K562 (cell line): Measurements from ENCODE around the gene ALG8. TPM values are rescaled to one million over a fixed set of nuclear protein-coding genes. Genes with fewer than 3 reads are reported as not detected.

Source experiments
- ATF7 ChIP-seq: fragments of 450-650 bp; IDR thresholded peaks from 2 replicates; pipeline ENCODE4 v1.7.1; 2014; ENCODE audit warnings: mild to moderate bottlenecking, moderate library complexity
- BCL6 ChIP-seq: fragments of 250-450 bp; sonication (Bioruptor Pico); IDR thresholded peaks from 2 replicates; pipeline ENCODE4 v1.4.0; 2020
- DEAF1 ChIP-seq: fragments of 450-650 bp; formaldehyde crosslinking; IDR thresholded peaks from 2 replicates; pipeline ENCODE4 v1.4.0; 2020; ENCODE audit warnings: mild to moderate bottlenecking, moderate library complexity
- GTF2B ChIP-seq: IDR thresholded peaks from 2 replicates; pipeline ENCODE4 v1.6.1; 2011; ENCODE audit not compliant: insufficient read length; ENCODE audit errors: extremely low read depth
- HDAC3 ChIP-seq: fragments of 450-650 bp; IDR thresholded peaks from 2 replicates; pipeline ENCODE4 v1.6.1; 2018; ENCODE audit warnings: borderline replicate concordance, mild to moderate bottlenecking, moderate library complexity; ENCODE audit not compliant: partially characterized antibody
- HDGF ChIP-seq: fragments of 450-650 bp; IDR thresholded peaks from 2 replicates; pipeline ENCODE4 v1.6.1; 2016
- HNRNPH1 ChIP-seq: fragments of 200-400 bp; formaldehyde crosslinking; optimal IDR thresholded peaks from 2 replicates; pipeline ENCODE3; 2017; ENCODE audit warnings: low read depth, mild to moderate bottlenecking, low read length, moderate library complexity
- MBD2 ChIP-seq: sonication (generic); IDR thresholded peaks from 2 replicates; pipeline ENCODE4 v1.6.1; 2016; ENCODE audit warnings: low read depth, borderline replicate concordance
- MEF2D ChIP-seq: conservative IDR thresholded peaks from 2 replicates; pipeline ENCODE4 v1.6.1; 2016; ENCODE audit warnings: low read depth, missing genetic modification characterization, missing compliant biosample characterization
- MTA3 ChIP-seq: fragments of 450-650 bp; formaldehyde crosslinking; IDR thresholded peaks from 2 replicates; pipeline ENCODE4 v1.6.1; 2017; ENCODE audit warnings: mild to moderate bottlenecking, borderline replicate concordance
- NFIC ChIP-seq: fragments of 450-650 bp; IDR thresholded peaks from 2 replicates; pipeline ENCODE4 v1.6.1; 2017; ENCODE audit warnings: mild to moderate bottlenecking, inconsistent platforms
- POLR3A ChIP-seq: IDR thresholded peaks from 2 replicates; pipeline ENCODE4 v1.6.1; 2011; ENCODE audit warnings: borderline replicate concordance, mild to moderate bottlenecking, moderate library complexity; ENCODE audit not compliant: insufficient read length, insufficient read depth; ENCODE audit errors: extremely low read depth
- SRF ChIP-seq, 2 experiments: fragments of 250-450, 450-650 bp in 1 of 2; sonication (Bioruptor Pico) in 1 of 2; sonication (generic) in 1 of 2; formaldehyde crosslinking; IDR thresholded peaks; 2 replicates each; pipeline versions ENCODE4 v1.5.0 to v1.5.1; 2020 to 2022; ENCODE audit warnings: mild to moderate bottlenecking in 1 of 2, missing genetic modification reagents in 1 of 2
- THAP12 ChIP-seq: fragments of 250-450 bp; sonication (Bioruptor Pico); IDR thresholded peaks from 2 replicates; pipeline ENCODE4 v1.9.0; 2021; ENCODE audit warnings: mild to moderate bottlenecking, inconsistent platforms
- THRAP3 ChIP-seq: fragments of 450-650 bp; IDR thresholded peaks from 2 replicates; pipeline ENCODE4 v1.6.1; 2016; ENCODE audit warnings: mild to moderate bottlenecking, inconsistent platforms, borderline replicate concordance
- TRIM24 ChIP-seq, 2 experiments: fragments of 450-650 bp; IDR thresholded peaks; 2 replicates each; pipeline ENCODE4 v1.6.1; 2016
- ZBTB12 ChIP-seq: fragments of 250-450 bp; sonication (Bioruptor Pico); IDR thresholded peaks from 2 replicates; pipeline ENCODE4 v1.4.0; 2020
- ZBTB17 ChIP-seq: fragments of 450-650 bp; formaldehyde crosslinking; IDR thresholded peaks from 2 replicates; pipeline ENCODE4 v1.4.0; 2020; ENCODE audit warnings: mild to moderate bottlenecking
- ZFP36 ChIP-seq: fragments of 150-350 bp; IDR thresholded peaks from 2 replicates; pipeline ENCODE4 v1.6.1; 2018; ENCODE audit warnings: low read length, low read depth; ENCODE audit not compliant: partially characterized antibody
- ZNF512 ChIP-seq: IDR thresholded peaks from 2 replicates; pipeline ENCODE4 v1.6.1; 2016; ENCODE audit warnings: missing genetic modification characterization, missing compliant biosample characterization
- ZNF57 ChIP-seq: fragments of 450-650 bp; formaldehyde crosslinking; IDR thresholded peaks from 2 replicates; pipeline ENCODE4 v1.4.0; 2020; ENCODE audit warnings: mild to moderate bottlenecking, moderate library complexity
- ZNF766 ChIP-seq: fragments of 200-800 bp; sonication (Bioruptor generic); conservative IDR thresholded peaks from 2 replicates; pipeline ENCODE4 v1.6.1; 2016; ENCODE audit warnings: missing genetic modification characterization, missing compliant biosample characterization
- polyA plus RNA-seq, 8 experiments: library from polyadenylated mRNA; depleted of rRNA in 4 of 8; stranded (reverse) in 5 of 8; unstranded in 3 of 8; fragments of >200 nt; fragmentation: Nextera tagmentation in 2 of 8; fragmentation: Illumina TruSeq in 1 of 8; extraction: Ambion mirVana in 2 of 8; extraction: Trizol in 1 of 8; gene quantifications; 2 replicates each; pipeline versions ENCODE4 v1.2.1 to v1.2.3, GENCODE V29; 2011 to 2014; ENCODE audit warnings: inconsistent platforms in 1 of 8, missing spikeins in 1 of 8
- total RNA-seq, 7 experiments: library from RNA; depleted of rRNA in 6 of 7; stranded (reverse); fragments of >200 nt in 6 of 7; fragmentation: Illumina TruSeq in 2 of 7; extraction: Trizol in 2 of 7; gene quantifications; 2 replicates each; pipeline versions ENCODE4 v1.2.1 to v1.2.3, GENCODE V29; 2011 to 2021; ENCODE audit warnings: low replicate concordance in 1 of 7

ALG8 gene
- total and polyA plus RNA-seq, 9 of the 15 experiments (the other 6 are each of a cell fraction or from before 2014, with no cell fraction given): 59.3 to 189 (median 106) TPM

GRCh38 chr11:78082146-78082545, 57.3 kb downstream of the ALG8 start (continued):
- no peak for TF ChIP-seq HDAC3
- no peak for TF ChIP-seq HNRNPH1
- no peak for TF ChIP-seq MBD2
- TF ChIP-seq POLR3A: no peak
- no peak for TF ChIP-seq NFIC
- no peak for TF ChIP-seq MTA3
- no peak for TF ChIP-seq ZNF57 (CRISPR knock-in tag)
- no peak for TF ChIP-seq ZNF512 (tag)
- no peak for TF ChIP-seq MEF2D (tag)
- no peak for TF ChIP-seq DEAF1 (CRISPR knock-in tag)
- TF ChIP-seq ATF7: no peak
- TF ChIP-seq THRAP3: 0 out of 2 replicates have a peak, but pooled peaks have one; percentile 10
- no peak for TF ChIP-seq ZNF766 (CRISPR knock-in tag)
- TF ChIP-seq THAP12 (CRISPR knock-in tag): no peak
- no peak for TF ChIP-seq SRF (CRISPR knock-in tag; IDR thresholded peaks at IDR 0.05)
- TF ChIP-seq ZBTB12 (CRISPR knock-in tag): no peak
- no peak for TF ChIP-seq BCL6 (CRISPR knock-in tag)
- no peak for TF ChIP-seq TRIM24 (IDR thresholded peaks at IDR 0.05)
- TF ChIP-seq GTF2B: no peak
- no peak for TF ChIP-seq ZBTB17 (CRISPR knock-in tag)
- TF ChIP-seq HDGF: peak; percentile 75; the same call in 1 of the 2 replicates
- TF ChIP-seq ZFP36: no peak
